ENCODE results near the gene GNPTAB.

- no peak for TF ChIP-seq CTCF (IDR thresholded peaks at IDR 0.05 in 4 of 5, conservative IDR thresholded peaks at IDR 0.05 in 1 of 5)
- no peak for TF ChIP-seq POLR2A (IDR thresholded peaks at IDR 0.05)
Measured at GRCh38 chr12:101777978-101778377, 52.8 kb downstream of the GNPTAB start.

Measured in gastrocnemius medialis (tissue), 4 donors.